GM12878 (cell line): Measurements from ENCODE around the gene MRPS22. TPM values are rescaled to one million over a fixed set of nuclear protein-coding genes. Genes with fewer than 3 reads are reported as not detected.

Experiments
- ATAC-seq: fragments of 200-7000 bp; cut with Tn5 transposase; 3 replicates; pipeline ENCODE4 v1.9.1; 2020; ENCODE audit warnings: mild to moderate bottlenecking, moderate library complexity
- BruUV-seq: library from RNA; stranded (reverse); fragments of 400-500 nt; replicated peaks from 2 replicates; lab custom pipeline; 2021; lab: Mats Ljungman, UMichigan
- CTCF ChIA-PET: fragments of 300-600 bp; sonication (Branson Sonifier 250); formaldehyde crosslinking; extraction: SDS; loops from one replicate; lab custom pipeline; 2021; ENCODE audit warnings: inconsistent platforms; lab: Yijun Ruan, JAX
- POLR2A ChIA-PET: fragments of 350-600 bp; formaldehyde crosslinking; extraction: SDS; loops from one replicate; lab custom pipeline; 2021; ENCODE audit warnings: inconsistent platforms; lab: Charles Lee
- RAD21 ChIA-PET: fragments of 300-600 bp; sonication (Branson Sonifier 250); formaldehyde crosslinking; loops from one replicate; lab custom pipeline; 2023; ENCODE audit warnings: antibody characterized with exemption; ENCODE audit not compliant: unreplicated experiment; lab: Charles Lee
- SMC1A ChIA-PET: fragments of 300-600 bp; sonication (Branson Sonifier 250); formaldehyde crosslinking; loops from one replicate; lab custom pipeline; 2023; ENCODE audit not compliant: unreplicated experiment, uncharacterized antibody; lab: Charles Lee
- DNase-seq: peaks from one replicate; pipeline ENCODE4 v3.0.0-alpha.2; 2011; ENCODE audit warnings: low read depth, low spot score
- FAIRE-seq: peaks from 3 replicates; lab custom pipeline; 2011; peaks lifted over from hg19 to GRCh38; lab: Jason Lieb, UNC
- H2AFZ ChIP-seq: 2 replicates; pipeline ENCODE4 v1.6.0; 2011; ENCODE audit warnings: low read depth, low read length, control low read depth; ENCODE audit not compliant: control insufficient read depth
- H3K27ac ChIP-seq: 2 replicates; pipeline ENCODE4 v1.5.1; 2011; ENCODE audit warnings: control low read depth; ENCODE audit not compliant: control insufficient read depth, insufficient read depth
- H3K27me3 ChIP-seq, 2 experiments: replicated peaks in 1 of 2; 2 replicates each; pipeline versions ENCODE4 v1.6.0 to v1.6.1; 2011; ENCODE audit warnings: low read length in 1 of 2; ENCODE audit not compliant: control insufficient read depth in 2 of 2, insufficient read depth in 2 of 2
- H3K36me3 ChIP-seq, 2 experiments: 2 replicates each; pipeline ENCODE4 v1.5.1; 2011; ENCODE audit warnings: low read length in 1 of 2; ENCODE audit not compliant: control insufficient read depth in 2 of 2, insufficient read depth in 2 of 2
- H3K4me1 ChIP-seq: 2 replicates; pipeline ENCODE4 v1.6.1; 2011; ENCODE audit warnings: mild to moderate bottlenecking, low read length, moderate library complexity, mixed read lengths; ENCODE audit not compliant: control insufficient read depth, insufficient read depth
- H3K4me2 ChIP-seq: 2 replicates; pipeline ENCODE4 v1.6.0; 2011; ENCODE audit warnings: control low read depth; ENCODE audit not compliant: control insufficient read depth, insufficient read depth
- H3K4me3 ChIP-seq: fragments of 200-600 bp; sonication (generic); 2 replicates; pipeline ENCODE4 v1.5.1; 2016
- H3K79me2 ChIP-seq: 2 replicates; pipeline ENCODE4 v1.6.0; 2011; ENCODE audit warnings: low read length; ENCODE audit not compliant: control insufficient read depth, insufficient read depth
- H3K9ac ChIP-seq: 2 replicates; pipeline ENCODE4 v1.8.0; 2011; ENCODE audit warnings: low read length, control low read depth, mixed read lengths; ENCODE audit not compliant: control insufficient read depth, insufficient read depth
- H3K9me3 ChIP-seq: replicated peaks from 3 replicates; pipeline ENCODE4 v1.5.1; 2011; ENCODE audit warnings: mild to moderate bottlenecking, low read length; ENCODE audit not compliant: control insufficient read depth, insufficient read depth
- H4K20me1 ChIP-seq: 2 replicates; pipeline ENCODE4 v1.6.0; 2011; ENCODE audit not compliant: control insufficient read depth, insufficient read depth
- CREM ChIP-seq: IDR thresholded peaks from 2 replicates; pipeline ENCODE4 v1.6.1; 2014; ENCODE audit warnings: antibody characterized with exemption, low read depth
- EED ChIP-seq: sonication (generic); IDR thresholded peaks from 2 replicates; pipeline ENCODE4 v1.6.1; 2016; ENCODE audit warnings: antibody characterized with exemption, low read depth
- EZH2 ChIP-seq: IDR thresholded peaks from 2 replicates; pipeline ENCODE4 v1.6.1; 2012; ENCODE audit warnings: low read depth, mild to moderate bottlenecking, control low read depth, inconsistent platforms, low read length, borderline replicate concordance; ENCODE audit not compliant: control insufficient read depth
- PML ChIP-seq: IDR thresholded peaks from 2 replicates; pipeline ENCODE4 v1.6.1; 2012; ENCODE audit warnings: low read length, inconsistent platforms
- POLR2AphosphoS5 ChIP-seq: IDR thresholded peaks from 2 replicates; pipeline ENCODE4 v1.6.1; 2011; ENCODE audit warnings: mild to moderate bottlenecking, low read length, inconsistent platforms
- RAD51 ChIP-seq: fragments of 450-650 bp; IDR thresholded peaks from 2 replicates; pipeline ENCODE4 v1.6.1; 2016; ENCODE audit warnings: moderate library complexity, mild to moderate bottlenecking, inconsistent platforms
- RCOR1 ChIP-seq: conservative IDR thresholded peaks from 2 replicates; pipeline ENCODE4 v1.6.1; 2012; ENCODE audit warnings: low read depth, low read length, improper control_type of control experiment
- SREBF2 ChIP-seq: IDR thresholded peaks from 2 replicates; pipeline ENCODE4 v1.6.1; 2012; ENCODE audit warnings: mild to moderate bottlenecking, low read length
- SUPT20H ChIP-seq: IDR thresholded peaks from 2 replicates; pipeline ENCODE4 v1.6.1; 2011; ENCODE audit warnings: low read depth, mild to moderate bottlenecking, low read length, moderate library complexity, borderline replicate concordance; ENCODE audit not compliant: control insufficient read depth
- SUZ12 ChIP-seq: fragments of 200-600 bp; sonication (generic); IDR thresholded peaks from one replicate; pipeline ENCODE4 v1.6.1; 2018; ENCODE audit warnings: antibody characterized with exemption, mild to moderate bottlenecking; ENCODE audit not compliant: unreplicated experiment
- ZNF217 ChIP-seq: fragments of 450-650 bp; IDR thresholded peaks from 2 replicates; pipeline ENCODE4 v1.6.1; 2017; ENCODE audit warnings: antibody characterized with exemption, mild to moderate bottlenecking
- WGBS: methylation state at CpG from one replicate; pipeline ENCODE4 v1.1.6; 2016; ENCODE audit warnings: low lambda C conversion rate; ENCODE audit not compliant: insufficient replicate concordance, insufficient coverage; ENCODE audit errors: missing lambda C conversion rate; 5-methylcytosine and 5-hydroxymethylcytosine counted together
- in situ Hi-C: fragments of 300-500 bp; cut with MboI; formaldehyde crosslinking; loops from 9 replicates; pipeline ENCODE4 v1.14.3; 2018; ENCODE audit warnings: mixed read lengths
- intact Hi-C: fragments of 100-400 bp; cut with micrococcal nuclease; formaldehyde crosslinking; loops from one replicate; pipeline ENCODE4 v1.14.2; 2022; ENCODE audit not compliant: unreplicated experiment
- polyA plus RNA-seq, 11 experiments: library from polyadenylated mRNA; depleted of rRNA in 4 of 11; unstranded in 6 of 11; stranded (reverse) in 5 of 11; fragments of >200 nt; fragmentation: Nextera tagmentation in 4 of 11; fragmentation: Illumina TruSeq in 1 of 11; extraction: Ambion mirVana in 4 of 11; extraction: Trizol in 1 of 11; gene quantifications; 1 replicate in 1 of 11; 2 replicates in 10 of 11; pipeline versions ENCODE4 v1.2.1 to v1.2.3, GENCODE V29; 2011 to 2016; ENCODE audit warnings: inconsistent platforms in 2 of 11, missing spikeins in 2 of 11, low read depth in 1 of 11
- total RNA-seq, 4 experiments: library from RNA; depleted of rRNA in 3 of 4; stranded (reverse); fragments of >200 nt in 3 of 4; fragmentation: Illumina TruSeq in 1 of 4; extraction: Trizol in 1 of 4; gene quantifications; 2 replicates each; pipeline versions ENCODE4 v1.2.1 to v1.2.3, GENCODE V29; 2013 to 2021
- TF ChIP-seq, protein P1 (sequence below): IDR thresholded peaks from 2 replicates; pipeline ENCODE4 v1.6.1; 2012; ENCODE audit warnings: low read depth, low read length, improper control_type of control experiment
- TF ChIP-seq, protein P2 (sequence below): IDR thresholded peaks from 2 replicates; pipeline ENCODE4 v1.6.1; 2012; ENCODE audit warnings: low read length, inconsistent platforms
- TF ChIP-seq, protein P3 (sequence below): IDR thresholded peaks from 2 replicates; pipeline ENCODE4 v1.6.1; 2012; ENCODE audit warnings: low read depth, low read length, improper control_type of control experiment
- TF ChIP-seq, protein P4 (sequence below): fragments of 450-650 bp; IDR thresholded peaks from 2 replicates; pipeline ENCODE4 v1.6.1; 2016; ENCODE audit warnings: mild to moderate bottlenecking, moderate library complexity, borderline replicate concordance
- TF ChIP-seq, protein P5 (sequence below): IDR thresholded peaks from 2 replicates; pipeline ENCODE4 v1.6.1; 2011; ENCODE audit warnings: low read depth, mild to moderate bottlenecking, low read length, moderate library complexity, borderline replicate concordance; ENCODE audit errors: extremely low read depth
- TF ChIP-seq, protein P6 (sequence below): fragments of 450-650 bp; IDR thresholded peaks from 2 replicates; pipeline ENCODE4 v1.6.1; 2014; ENCODE audit warnings: mild to moderate bottlenecking

The MRPS22 gene
- total and polyA plus RNA-seq, 10 of the 15 experiments (the other 5 are each of a cell fraction or from before 2014, with no cell fraction given), result 44.3 to 146 (median 75.2) TPM

DNA sequence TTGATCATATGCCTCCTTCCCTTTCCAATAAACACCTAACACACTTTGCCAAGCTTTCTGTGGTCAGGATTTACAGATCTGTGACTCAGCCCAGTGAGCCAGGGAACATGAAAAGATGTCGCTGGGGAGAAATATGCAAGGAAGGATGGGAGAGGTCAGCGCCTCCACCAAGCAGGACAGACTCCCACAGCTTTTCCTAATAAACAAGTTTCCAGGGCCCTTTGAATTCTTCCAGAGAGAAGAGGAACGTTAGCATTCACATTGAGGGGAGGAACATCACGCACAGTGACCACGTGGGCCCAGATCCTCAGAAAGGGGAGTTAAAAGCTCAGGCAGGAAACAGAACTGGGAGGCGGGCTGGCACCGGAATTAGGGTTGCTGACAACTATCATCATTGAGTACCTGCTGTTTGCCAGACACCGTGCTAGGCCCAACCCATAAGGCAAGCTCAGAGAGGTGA, 33.3 kb upstream of the MRPS22 start:
- POLR2A ChIA-PET, result no interaction called here
- FAIRE-seq (no peak), DNase-seq (no peak), ATAC-seq (no peak)
- Histone ChIP-seq H3K4me1 (no peaks in the 10 kb centered on the region), H4K20me1 (no peaks in the 10 kb centered on the region), H3K27me3 (no peaks in the 10 kb centered on the region; a peak in 1 of 4 replicates), H3K36me3 (no peaks in the 10 kb centered on the region), H3K4me2 (no peak overlapping the region), H2AFZ (no peak overlapping the region), H3K4me3 (no peak overlapping the region), H3K9me3 (no peaks in the 10 kb centered on the region), H3K27ac (no peak overlapping the region), H3K9ac (no peak overlapping the region), H3K79me2 (no peaks in the 10 kb centered on the region)
- SMC1A ChIA-PET, result no interaction called here
- no TSS peak for BruUV-seq
- RAD21 ChIA-PET, result no interaction called here
- intact Hi-C loops (no loop called here), in situ Hi-C loops (loop anchor here (10.0 kb wide), 2 partner anchors 206 to 376 kb away; no protein-coding TSS in a partner anchor)
- 25% methylated on average over 8 of the region's 8 CpGs for WGBS
- CTCF ChIA-PET, result interaction anchor here (0.5 to 1.0 kb wide), 3 partner anchors 21 to 1390 kb away, joined by 3 to 4 read pairs (median 4); no protein-coding TSS in a partner anchor
- TF ChIP-seq, protein P1, sequence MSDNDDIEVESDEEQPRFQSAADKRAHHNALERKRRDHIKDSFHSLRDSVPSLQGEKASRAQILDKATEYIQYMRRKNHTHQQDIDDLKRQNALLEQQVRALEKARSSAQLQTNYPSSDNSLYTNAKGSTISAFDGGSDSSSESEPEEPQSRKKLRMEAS, result no peak
- TF ChIP-seq ZNF217 (no peak), CREM (no peak), EED (no peak), EZH2 (no peak), PML (no peak), SUZ12 (no peak), RCOR1 (no peak), SUPT20H (no peak), SREBF2 (no peak), POLR2AphosphoS5 (no peak), RAD51 (no peak)
- TF ChIP-seq, protein P2, sequence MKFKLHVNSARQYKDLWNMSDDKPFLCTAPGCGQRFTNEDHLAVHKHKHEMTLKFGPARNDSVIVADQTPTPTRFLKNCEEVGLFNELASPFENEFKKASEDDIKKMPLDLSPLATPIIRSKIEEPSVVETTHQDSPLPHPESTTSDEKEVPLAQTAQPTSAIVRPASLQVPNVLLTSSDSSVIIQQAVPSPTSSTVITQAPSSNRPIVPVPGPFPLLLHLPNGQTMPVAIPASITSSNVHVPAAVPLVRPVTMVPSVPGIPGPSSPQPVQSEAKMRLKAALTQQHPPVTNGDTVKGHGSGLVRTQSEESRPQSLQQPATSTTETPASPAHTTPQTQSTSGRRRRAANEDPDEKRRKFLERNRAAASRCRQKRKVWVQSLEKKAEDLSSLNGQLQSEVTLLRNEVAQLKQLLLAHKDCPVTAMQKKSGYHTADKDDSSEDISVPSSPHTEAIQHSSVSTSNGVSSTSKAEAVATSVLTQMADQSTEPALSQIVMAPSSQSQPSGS, result no peak
- TF ChIP-seq, protein P3, sequence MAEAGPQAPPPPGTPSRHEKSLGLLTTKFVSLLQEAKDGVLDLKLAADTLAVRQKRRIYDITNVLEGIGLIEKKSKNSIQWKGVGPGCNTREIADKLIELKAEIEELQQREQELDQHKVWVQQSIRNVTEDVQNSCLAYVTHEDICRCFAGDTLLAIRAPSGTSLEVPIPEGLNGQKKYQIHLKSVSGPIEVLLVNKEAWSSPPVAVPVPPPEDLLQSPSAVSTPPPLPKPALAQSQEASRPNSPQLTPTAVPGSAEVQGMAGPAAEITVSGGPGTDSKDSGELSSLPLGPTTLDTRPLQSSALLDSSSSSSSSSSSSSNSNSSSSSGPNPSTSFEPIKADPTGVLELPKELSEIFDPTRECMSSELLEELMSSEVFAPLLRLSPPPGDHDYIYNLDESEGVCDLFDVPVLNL, result no peak
- TF ChIP-seq, protein P4, sequence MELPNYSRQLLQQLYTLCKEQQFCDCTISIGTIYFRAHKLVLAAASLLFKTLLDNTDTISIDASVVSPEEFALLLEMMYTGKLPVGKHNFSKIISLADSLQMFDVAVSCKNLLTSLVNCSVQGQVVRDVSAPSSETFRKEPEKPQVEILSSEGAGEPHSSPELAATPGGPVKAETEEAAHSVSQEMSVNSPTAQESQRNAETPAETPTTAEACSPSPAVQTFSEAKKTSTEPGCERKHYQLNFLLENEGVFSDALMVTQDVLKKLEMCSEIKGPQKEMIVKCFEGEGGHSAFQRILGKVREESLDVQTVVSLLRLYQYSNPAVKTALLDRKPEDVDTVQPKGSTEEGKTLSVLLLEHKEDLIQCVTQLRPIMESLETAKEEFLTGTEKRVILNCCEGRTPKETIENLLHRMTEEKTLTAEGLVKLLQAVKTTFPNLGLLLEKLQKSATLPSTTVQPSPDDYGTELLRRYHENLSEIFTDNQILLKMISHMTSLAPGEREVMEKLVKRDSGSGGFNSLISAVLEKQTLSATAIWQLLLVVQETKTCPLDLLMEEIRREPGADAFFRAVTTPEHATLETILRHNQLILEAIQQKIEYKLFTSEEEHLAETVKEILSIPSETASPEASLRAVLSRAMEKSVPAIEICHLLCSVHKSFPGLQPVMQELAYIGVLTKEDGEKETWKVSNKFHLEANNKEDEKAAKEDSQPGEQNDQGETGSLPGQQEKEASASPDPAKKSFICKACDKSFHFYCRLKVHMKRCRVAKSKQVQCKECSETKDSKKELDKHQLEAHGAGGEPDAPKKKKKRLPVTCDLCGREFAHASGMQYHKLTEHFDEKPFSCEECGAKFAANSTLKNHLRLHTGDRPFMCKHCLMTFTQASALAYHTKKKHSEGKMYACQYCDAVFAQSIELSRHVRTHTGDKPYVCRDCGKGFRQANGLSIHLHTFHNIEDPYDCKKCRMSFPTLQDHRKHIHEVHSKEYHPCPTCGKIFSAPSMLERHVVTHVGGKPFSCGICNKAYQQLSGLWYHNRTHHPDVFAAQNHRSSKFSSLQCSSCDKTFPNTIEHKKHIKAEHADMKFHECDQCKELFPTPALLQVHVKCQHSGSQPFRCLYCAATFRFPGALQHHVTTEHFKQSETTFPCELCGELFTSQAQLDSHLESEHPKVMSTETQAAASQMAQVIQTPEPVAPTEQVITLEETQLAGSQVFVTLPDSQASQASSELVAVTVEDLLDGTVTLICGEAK, result no peak
- TF ChIP-seq, protein P5, sequence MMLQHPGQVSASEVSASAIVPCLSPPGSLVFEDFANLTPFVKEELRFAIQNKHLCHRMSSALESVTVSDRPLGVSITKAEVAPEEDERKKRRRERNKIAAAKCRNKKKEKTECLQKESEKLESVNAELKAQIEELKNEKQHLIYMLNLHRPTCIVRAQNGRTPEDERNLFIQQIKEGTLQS, result no peak
- TF ChIP-seq, protein P6, sequence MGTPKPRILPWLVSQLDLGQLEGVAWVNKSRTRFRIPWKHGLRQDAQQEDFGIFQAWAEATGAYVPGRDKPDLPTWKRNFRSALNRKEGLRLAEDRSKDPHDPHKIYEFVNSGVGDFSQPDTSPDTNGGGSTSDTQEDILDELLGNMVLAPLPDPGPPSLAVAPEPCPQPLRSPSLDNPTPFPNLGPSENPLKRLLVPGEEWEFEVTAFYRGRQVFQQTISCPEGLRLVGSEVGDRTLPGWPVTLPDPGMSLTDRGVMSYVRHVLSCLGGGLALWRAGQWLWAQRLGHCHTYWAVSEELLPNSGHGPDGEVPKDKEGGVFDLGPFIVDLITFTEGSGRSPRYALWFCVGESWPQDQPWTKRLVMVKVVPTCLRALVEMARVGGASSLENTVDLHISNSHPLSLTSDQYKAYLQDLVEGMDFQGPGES, result no peak
